ENCODE data around the gene BMPR1B.

- TF ChIP-seq CTCF (conservative IDR thresholded peaks at IDR 0.05; ENCODE audit: low read depth, low read length): no peak
- no peak for TF ChIP-seq POLR2A (IDR thresholded peaks at IDR 0.05; ENCODE audit: low read depth, low read length)
- TF ChIP-seq RCOR1 (IDR thresholded peaks at IDR 0.05; ENCODE audit: insufficient replicate concordance, low read length): no peak
- TF ChIP-seq MXI1 (IDR thresholded peaks at IDR 0.05; ENCODE audit: borderline replicate concordance, low read depth, low read length): no peak
- TF ChIP-seq BHLHE40 (IDR thresholded peaks at IDR 0.05; ENCODE audit: low read depth, low read length): no peak
- TF ChIP-seq USF2 (IDR thresholded peaks at IDR 0.05; ENCODE audit: low read depth, low read length): no peak
- no peak for TF ChIP-seq RFX5 (IDR thresholded peaks at IDR 0.05; ENCODE audit: low read depth, low read length)
- no peak for TF ChIP-seq CEBPB (IDR thresholded peaks at IDR 0.05; ENCODE audit: low read depth, low read length)
- no peak for TF ChIP-seq MAZ (IDR thresholded peaks at IDR 0.05; ENCODE audit: borderline replicate concordance, low read depth, low read length)
- no peak for TF ChIP-seq MAFK (IDR thresholded peaks at IDR 0.05; ENCODE audit: low read depth, low read length)
- no peak for TF ChIP-seq RAD21 (IDR thresholded peaks at IDR 0.05; ENCODE audit: low read length)
Measured at GRCh38 chr4:94726524-94727123, 31.1 kb upstream of the BMPR1B start.

All from IMR-90 (cell line).